Right ventricle myocardium superior (tissue), 1 donor: ENCODE measurements around the gene ZNF616. TPM values are rescaled to one million over a fixed set of nuclear protein-coding genes. Genes with fewer than 3 reads are reported as not detected.

ENCODE experiments used
- total RNA-seq: library from RNA; stranded (reverse); fragmentation: NEBNext Ultra II Directional; extraction: Animal tissue kit (Norgen Biotek cat#: 25700); gene quantifications from one replicate; pipeline ENCODE4 v1.2.1, GENCODE V29; 2021
- donor health status: DM: no; HTN: yes; CAD: no; lungs with severe emphysema.

ZNF616 gene
- total RNA-seq, 1 donor from 2014 or later = 4.8 TPM

Other genes starting within 250 kb of the ZNF616 start
- gene ZNF649, start 234.9 kb downstream of the ZNF616 start, total RNA-seq = 6.4 TPM
- gene ZNF613, start 212.5 kb downstream of the ZNF616 start, total RNA-seq = 3.1 TPM
- 7.6 TPM for gene ZNF350, start 153.1 kb downstream of the ZNF616 start, total RNA-seq
- 9.6 TPM for gene ZNF615, start 131.7 kb downstream of the ZNF616 start, total RNA-seq
- gene ZNF614, start 111.6 kb downstream of the ZNF616 start, total RNA-seq = 5.3 TPM
- 8.2 TPM for gene ZNF432, start 91.1 kb downstream of the ZNF616 start, total RNA-seq
- 5.2 TPM for gene ZNF841, start 44.2 kb downstream of the ZNF616 start, total RNA-seq
- gene ZNF836, start 31.7 kb upstream of the ZNF616 start, total RNA-seq = 7.0 TPM
- gene PPP2R1A, start 50.1 kb upstream of the ZNF616 start, total RNA-seq = 339 TPM
- gene ZNF766, start 129.6 kb upstream of the ZNF616 start, total RNA-seq = 11.1 TPM
- 15.9 TPM for gene ZNF480, start 157.2 kb upstream of the ZNF616 start, total RNA-seq
- 3.0 TPM for gene ZNF610, start 196.3 kb upstream of the ZNF616 start, total RNA-seq
- gene ZNF880, start 230.0 kb upstream of the ZNF616 start, total RNA-seq = 19.4 TPM